GM12891 (cell line): ENCODE data around the gene VEGFB.

Experiments
- POLR2A ChIP-seq: IDR thresholded peaks from 2 replicates; pipeline ENCODE4 v1.6.1; 2011; ENCODE audit warnings: low read depth, low read length, control low read depth
- POLR2AphosphoS5 ChIP-seq: IDR thresholded peaks from 2 replicates; pipeline ENCODE4 v1.6.1; 2011; ENCODE audit warnings: low read depth, low read length, control low read depth
- POU2F2 ChIP-seq: IDR thresholded peaks from 2 replicates; pipeline ENCODE4 v1.6.1; 2011; ENCODE audit warnings: low read depth, mild to moderate bottlenecking, control low read depth, low read length, moderate library complexity
- SPI1 ChIP-seq: IDR thresholded peaks from 2 replicates; pipeline ENCODE4 v1.6.1; 2011; ENCODE audit warnings: low read depth, low read length, control low read depth
- TAF1 ChIP-seq: IDR thresholded peaks from 2 replicates; pipeline ENCODE4 v1.6.1; 2011; ENCODE audit warnings: low read depth, low read length, control low read depth

- TF ChIP-seq SPI1 (no peak), POLR2A (no peak), POLR2AphosphoS5 (no peak), TAF1 (no peak), POU2F2 (no peak)
Observed at GRCh38 chr11:64258946-64259532, 24.7 kb downstream of the VEGFB start.
